Medulla oblongata (tissue), 1 donor: ENCODE measurements around the gene KIAA0586.

Experiments
- DNase-seq: peaks from one replicate; pipeline ENCODE4 v3.0.0-alpha.2; 2015; ENCODE audit errors: extremely low spot score

KIAA0586 gene

GRCh38 chr14:58597041-58597440, 169.5 kb downstream of the KIAA0586 start:
- DNase-seq: no peak

GRCh38 chr14:58598028-58598803, 170.7 kb downstream of the KIAA0586 start:
- no peak for DNase-seq

GRCh38 chr14:58598804-58599525, 171.4 kb downstream of the KIAA0586 start:
- no peak for DNase-seq

GRCh38 chr14:58599707-58600106, 172.2 kb downstream of the KIAA0586 start:
- no peak for DNase-seq
